Measurements from ENCODE around the gene SPI1.

Gene SPI1

GRCh38 chr11:47393163-47394049, 15.1 kb upstream of the SPI1 start:
- no peak for TF ChIP-seq REST (IDR thresholded peaks at IDR 0.05; ENCODE audit: low read depth)
- no peak for TF ChIP-seq RAD21 (IDR thresholded peaks at IDR 0.05; ENCODE audit: low read depth)
- no peak for TF ChIP-seq ZBTB7A (IDR thresholded peaks at IDR 0.05; ENCODE audit: low read depth)
- no peak for TF ChIP-seq FOXM1 (IDR thresholded peaks at IDR 0.05; ENCODE audit: borderline replicate concordance, low read depth)
- TF ChIP-seq EGR1 (IDR thresholded peaks at IDR 0.05), result no peak
- TF ChIP-seq NFIC (IDR thresholded peaks at IDR 0.05), result no peak

GRCh38 chr11:47392546-47393162, 14.3 kb upstream of the SPI1 start:
- TF ChIP-seq CREB1 (IDR thresholded peaks at IDR 0.05; ENCODE audit: low read depth) (no peak), TEAD4 (IDR thresholded peaks at IDR 0.05) (no peak)

- TF ChIP-seq EGR1 (IDR thresholded peaks at IDR 0.05), result no peak
- no peak for TF ChIP-seq EP300 (IDR thresholded peaks at IDR 0.05; ENCODE audit: borderline replicate concordance)
- no peak for TF ChIP-seq YY1 (IDR thresholded peaks at IDR 0.05; ENCODE audit: low read depth)
- no peak for TF ChIP-seq NFIC (IDR thresholded peaks at IDR 0.05)
- no peak for TF ChIP-seq CEBPB (IDR thresholded peaks at IDR 0.05)
- TF ChIP-seq REST (IDR thresholded peaks at IDR 0.05; ENCODE audit: low read depth), result no peak
- no peak for TF ChIP-seq TEAD4 (IDR thresholded peaks at IDR 0.05)
- no peak for TF ChIP-seq FOXM1 (IDR thresholded peaks at IDR 0.05; ENCODE audit: borderline replicate concordance, low read depth)
- no peak for TF ChIP-seq MAX (IDR thresholded peaks at IDR 0.05)
- no peak for TF ChIP-seq ZBTB7A (IDR thresholded peaks at IDR 0.05; ENCODE audit: low read depth)
- no peak for TF ChIP-seq RAD21 (IDR thresholded peaks at IDR 0.05; ENCODE audit: low read depth)
- no peak for TF ChIP-seq TAF1 (IDR thresholded peaks at IDR 0.05; ENCODE audit: low read depth)
- TF ChIP-seq USF1 (IDR thresholded peaks at IDR 0.05), result no peak
- no peak for TF ChIP-seq CREB1 (IDR thresholded peaks at IDR 0.05; ENCODE audit: low read depth)
- no peak for TF ChIP-seq TCF12 (IDR thresholded peaks at IDR 0.05; ENCODE audit: low read depth)
Observed at GRCh38 chr11:47391711-47392432, 13.5 kb upstream of the SPI1 start.

- TF ChIP-seq CEBPB (IDR thresholded peaks at IDR 0.05), result no peak
- TF ChIP-seq USF1 (IDR thresholded peaks at IDR 0.05), result no peak
- TF ChIP-seq REST (IDR thresholded peaks at IDR 0.05; ENCODE audit: low read depth), result no peak
- TF ChIP-seq EP300 (IDR thresholded peaks at IDR 0.05; ENCODE audit: borderline replicate concordance), result no peak
- no peak for TF ChIP-seq RAD21 (IDR thresholded peaks at IDR 0.05; ENCODE audit: low read depth)
- no peak for TF ChIP-seq TAF1 (IDR thresholded peaks at IDR 0.05; ENCODE audit: low read depth)
Observed at GRCh38 chr11:47391077-47391583, 12.8 kb upstream of the SPI1 start.

Measured in Ishikawa (cell line).